Measurements from ENCODE around the gene TFPT.

Gene TFPT

DNA sequence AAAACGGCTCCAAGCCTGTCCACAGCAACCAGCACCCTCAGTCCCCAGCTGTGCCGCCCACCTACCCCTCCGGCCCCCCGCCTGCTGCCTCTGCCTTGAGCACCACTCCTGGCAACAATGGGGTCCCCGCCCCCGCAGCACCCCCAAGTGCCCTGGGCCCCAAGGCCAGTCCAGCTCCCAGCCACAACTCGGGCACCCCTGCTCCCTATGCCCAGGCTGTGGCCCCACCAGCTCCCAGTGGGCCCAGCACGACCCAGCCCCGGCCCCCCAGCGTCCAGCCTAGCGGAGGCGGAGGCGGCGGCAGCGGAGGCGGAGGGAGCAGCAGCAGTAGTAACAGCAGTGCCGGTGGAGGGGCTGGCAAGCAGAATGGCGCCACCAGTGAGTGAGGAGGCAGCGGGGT lies 32.7 kb upstream of the TFPT start:
- DNase-seq: no peak

GRCh38 chr19:54147676-54148075 lies 32.2 kb upstream of the TFPT start:
- DNase-seq: no peak

GRCh38 chr19:54145541-54146158 lies 30.2 kb upstream of the TFPT start:
- no peak for DNase-seq

GRCh38 chr19:54142166-54142780 lies 26.8 kb upstream of the TFPT start:
- no peak for DNase-seq

- DNase-seq: no peak
Measured at GRCh38 chr19:54141356-54141755, 25.9 kb upstream of the TFPT start.

- DNase-seq: peak; percentile 71
Measured at GRCh38 chr19:54138489-54139256, 23.2 kb upstream of the TFPT start.

GRCh38 chr19:54137699-54138488 lies 22.4 kb upstream of the TFPT start, which contains the start of gene CNOT3:
TSS of gene CNOT3 (plus strand) at chr19:54137762. CDS start at chr19:54142979, 5,217 bp downstream.
- DNase-seq: peak; percentile 43

- peak; percentile 98 for DNase-seq
Measured at GRCh38 chr19:54136864-54137698, 21.6 kb upstream of the TFPT start.

DNA sequence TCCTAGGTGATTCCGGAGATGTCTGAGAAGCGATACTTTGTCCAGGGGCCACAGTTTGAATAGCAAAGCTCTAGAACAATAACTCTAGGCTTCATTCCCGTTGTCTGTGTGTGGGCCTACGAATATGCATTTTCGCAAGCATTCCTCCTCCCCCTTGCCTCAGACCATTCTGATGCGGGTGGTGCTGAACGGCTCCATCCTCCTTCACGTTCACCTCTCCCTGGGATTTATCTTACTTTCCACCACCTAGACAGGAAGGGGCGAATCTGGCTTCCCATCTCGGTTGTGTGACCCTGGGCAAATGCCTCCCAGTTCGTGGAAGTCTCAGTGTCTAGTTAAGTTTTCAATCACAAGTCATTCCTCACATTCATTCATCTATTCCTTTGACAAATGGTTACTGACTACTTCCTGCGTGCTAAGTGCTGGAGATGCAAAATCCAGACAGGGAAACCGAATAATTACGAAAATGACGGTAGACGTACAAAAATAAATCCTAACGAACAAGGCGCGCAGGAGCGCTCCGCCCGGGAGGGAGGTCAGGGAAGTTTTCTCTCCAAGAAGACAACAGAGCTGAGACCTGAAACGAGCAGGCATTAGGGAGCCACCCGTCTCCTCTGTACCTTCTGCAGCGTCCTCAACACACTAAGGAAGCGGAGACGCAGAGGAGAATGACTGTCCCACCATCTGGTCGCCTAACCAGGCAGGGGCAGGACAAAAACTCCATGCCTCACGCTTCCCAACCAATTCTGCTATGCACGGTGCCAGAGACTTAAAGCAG lies 20.8 kb upstream of the TFPT start:
- no peak for DNase-seq

DNA sequence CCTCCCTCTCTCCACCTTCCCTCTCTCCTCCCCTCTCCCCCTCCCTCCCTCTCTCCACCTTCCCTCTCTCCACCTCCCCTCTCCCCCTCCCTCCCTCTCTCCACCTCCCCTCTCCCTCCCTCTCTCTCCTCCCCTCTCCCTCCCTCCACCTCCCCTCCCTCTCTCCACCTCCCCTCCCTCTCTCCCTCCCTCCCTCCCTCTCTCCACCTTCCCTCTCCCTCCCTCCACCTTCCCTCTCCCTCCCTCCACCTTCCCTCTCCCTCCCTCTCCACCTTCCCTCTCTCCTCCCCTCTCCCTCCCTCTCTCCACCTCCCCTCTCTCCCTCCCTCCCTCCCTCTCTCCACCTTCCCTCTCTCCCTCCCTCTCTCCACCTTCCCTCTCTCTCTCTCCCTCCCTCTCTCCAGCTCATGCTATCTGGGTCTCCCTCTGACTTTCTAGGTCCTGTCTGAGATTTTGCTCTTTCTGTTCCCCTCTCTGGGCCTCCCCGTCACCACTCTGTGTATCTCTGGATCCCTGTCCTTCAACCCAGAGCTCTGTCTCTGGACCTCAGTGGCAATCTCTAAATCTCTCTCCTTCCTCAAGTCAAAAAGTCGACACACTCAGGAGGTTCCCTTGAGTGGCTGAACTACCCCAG lies 18.6 kb upstream of the TFPT start:
- DNase-seq: no peak

GRCh38 chr19:54133312-54133956 lies 18.0 kb upstream of the TFPT start:
- no peak for DNase-seq

GRCh38 chr19:54129617-54129996 lies 14.2 kb upstream of the TFPT start:
- no peak for DNase-seq

- no peak for DNase-seq
Measured at GRCh38 chr19:54128796-54129616, 13.5 kb upstream of the TFPT start.

DNA sequence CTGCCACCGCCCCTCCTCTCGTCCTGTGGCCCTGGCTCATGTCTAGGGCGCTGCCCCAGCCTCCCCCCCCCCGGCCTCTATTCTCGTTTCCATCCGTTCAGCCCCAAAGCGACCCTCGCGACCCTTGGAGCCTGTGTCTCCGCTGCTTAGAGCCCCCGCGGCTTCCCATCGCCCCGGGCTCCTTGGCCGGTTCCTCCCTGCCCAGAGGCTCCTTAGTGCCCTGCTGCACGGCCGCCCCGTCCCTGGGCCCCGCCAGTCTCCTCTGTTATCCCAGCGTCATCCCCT lies 12.9 kb upstream of the TFPT start:
- no peak for DNase-seq

DNA sequence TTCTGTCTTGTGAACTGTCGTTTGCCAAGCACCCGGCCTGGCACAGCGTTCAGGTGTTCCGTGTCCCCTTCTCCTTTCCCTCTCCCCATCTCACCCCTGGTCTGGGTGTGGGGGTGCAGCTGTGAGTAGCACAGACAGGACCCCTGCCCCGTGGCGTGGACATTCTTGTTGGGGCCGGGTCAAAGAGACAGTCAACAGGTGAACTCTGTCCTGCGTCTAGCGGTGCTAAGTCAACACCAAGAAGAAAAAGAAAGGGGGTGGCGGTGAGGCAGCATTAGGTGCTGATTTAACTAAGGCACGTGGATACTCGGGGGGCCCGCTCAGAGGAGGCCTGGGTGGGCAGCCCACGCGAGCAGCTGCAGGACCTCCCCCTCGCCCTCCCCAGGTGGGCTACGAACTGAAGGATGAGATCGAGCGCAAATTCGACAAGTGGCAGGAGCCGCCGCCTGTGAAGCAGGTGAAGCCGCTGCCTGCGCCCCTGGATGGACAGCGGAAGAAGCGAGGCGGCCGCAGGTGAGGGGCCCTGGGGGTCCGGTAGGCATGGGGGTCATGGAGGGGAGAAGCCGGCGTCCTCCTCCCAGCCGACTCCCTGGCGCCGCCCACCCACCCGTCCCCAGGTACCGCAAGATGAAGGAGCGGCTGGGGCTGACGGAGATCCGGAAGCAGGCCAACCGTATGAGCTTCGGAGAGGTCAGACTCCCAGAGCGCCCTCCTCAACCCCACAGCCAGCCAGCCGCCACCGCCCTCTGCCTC lies 12.4 kb upstream of the TFPT start:
- DNase-seq: no peak

DNA sequence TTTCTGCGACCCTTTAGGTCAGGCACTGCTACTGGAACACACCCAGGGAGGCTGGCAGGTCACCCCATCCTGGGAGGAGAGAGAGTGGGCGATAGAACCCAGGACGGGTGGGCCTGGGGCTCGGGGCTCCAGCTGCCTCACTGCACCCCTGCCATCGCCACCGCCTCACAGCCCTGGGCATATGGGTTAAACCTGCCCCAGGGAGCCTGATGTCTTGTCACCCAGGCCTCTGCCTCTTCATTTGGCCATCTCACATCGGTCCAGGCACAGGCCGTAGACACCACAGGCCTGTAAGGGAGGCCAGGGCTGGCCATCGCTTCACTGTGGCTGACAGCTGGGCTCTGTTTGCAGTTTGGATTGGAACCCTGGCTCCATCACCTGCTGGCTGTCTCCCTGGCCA lies 10.3 kb upstream of the TFPT start:
- DNase-seq: no peak

GRCh38 chr19:54124393-54124792 lies 8.9 kb upstream of the TFPT start:
- no peak for DNase-seq

- DNase-seq: no peak
Measured at GRCh38 chr19:54123682-54124081, 8.2 kb upstream of the TFPT start.

DNA sequence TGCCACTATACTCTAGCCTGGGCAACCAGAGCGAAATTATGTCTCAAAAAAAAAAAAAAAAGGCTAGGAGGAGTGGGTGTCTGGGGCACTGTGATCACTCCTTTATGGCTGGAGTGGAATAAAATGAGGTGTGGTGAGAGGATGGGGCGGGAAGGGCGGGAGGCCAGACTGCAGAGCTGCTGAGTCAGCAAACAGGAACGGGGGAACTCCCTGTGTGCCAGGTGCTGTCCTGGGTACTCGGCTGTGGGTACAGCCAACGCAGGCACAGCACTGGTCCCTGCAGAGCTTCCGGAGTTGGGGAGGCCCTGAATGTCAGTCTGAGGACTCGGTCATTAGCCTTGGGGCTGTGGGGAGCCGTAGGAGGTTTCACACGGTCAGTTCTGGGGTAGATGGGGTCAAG lies 5.8 kb upstream of the TFPT start:
- no peak for DNase-seq

Measured in stimulated activated CD8-positive, alpha-beta memory T cell treated with anti-CD3 and anti-CD28 coated beads, Interleukin-4, amount 100 ng/mL, for 48 hours (primary cell).